ACC112 (cell line): ENCODE data around the gene EML3.
"Not testable (repeated sequence)": the region's sequence is repeated elsewhere in the genome, so short reads cannot be mapped to it uniquely, and the experiment has no call there.

Experiments
- H2AFZ ChIP-seq: fragments of 200-600 bp; sonication (generic); one replicate; pipeline ENCODE4 v1.6.0; 2017; ENCODE audit warnings: antibody characterized with exemption, low read length; ENCODE audit not compliant: unreplicated experiment
- H3K27ac ChIP-seq: fragments of 200-600 bp; sonication (generic); 2 replicates; pipeline ENCODE4 v1.5.1; 2014; ENCODE audit warnings: low read depth, mild to moderate bottlenecking, antibody characterized with exemption, low read length, moderate library complexity
- H3K27me3 ChIP-seq: fragments of 200-600 bp; sonication (generic); 2 replicates; pipeline ENCODE4 v1.6.1; 2014; ENCODE audit warnings: mild to moderate bottlenecking, antibody characterized with exemption, low read length, moderate library complexity, mixed read lengths; ENCODE audit not compliant: insufficient read depth
- H3K36me3 ChIP-seq: fragments of 200-600 bp; sonication (generic); 2 replicates; pipeline ENCODE4 v1.6.1; 2016; ENCODE audit warnings: mild to moderate bottlenecking, antibody characterized with exemption, low read length, moderate library complexity, mixed read lengths; ENCODE audit not compliant: insufficient read depth
- H3K4me1 ChIP-seq: fragments of 200-600 bp; sonication (generic); one replicate; pipeline ENCODE4 v1.6.1; 2016; ENCODE audit warnings: low read length, mixed read lengths; ENCODE audit not compliant: insufficient read depth, unreplicated experiment, control insufficient read depth
- H3K4me3 ChIP-seq: fragments of 200-600 bp; sonication (generic); 2 replicates; pipeline ENCODE4 v1.5.1; 2014; ENCODE audit warnings: mild to moderate bottlenecking, low read depth, low read length
- H3K79me2 ChIP-seq: fragments of 200-600 bp; sonication (generic); one replicate; pipeline ENCODE4 v1.6.0; 2016; ENCODE audit warnings: low read length; ENCODE audit not compliant: control insufficient read depth, unreplicated experiment, insufficient read depth

Gene EML3

DNA sequence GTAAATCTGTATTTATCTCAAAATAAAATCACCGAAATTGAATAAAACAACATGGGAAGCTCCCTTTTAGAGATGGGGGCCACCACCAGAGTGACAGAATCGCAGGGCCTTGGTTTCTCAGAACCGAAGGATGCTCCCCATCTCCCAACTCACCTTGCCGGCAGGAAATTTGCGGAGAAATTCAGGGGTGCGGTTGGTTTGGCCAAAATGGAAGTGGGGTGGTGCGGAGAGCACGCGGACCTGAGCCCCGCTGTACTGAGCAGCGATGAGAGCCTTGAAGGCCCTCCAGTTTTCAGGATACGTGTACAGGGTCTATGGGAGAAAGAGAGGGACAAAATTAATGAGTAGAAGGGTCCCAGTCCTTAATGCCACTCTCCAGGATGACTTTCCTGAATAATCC is 40.1 kb downstream of the EML3 start:
- peak overlapping the region; percentile 86 for H3K4me3 ChIP-seq
- no peaks in the 10 kb centered on the region for H3K27me3 ChIP-seq
- no peak overlapping the region for H2AFZ ChIP-seq
- H3K4me1 ChIP-seq: peaks cover 46% of the 10 kb centered on the region
- H3K36me3 ChIP-seq: peaks cover 25% of the 10 kb centered on the region
- peaks cover 85% of the 10 kb centered on the region for H3K79me2 ChIP-seq
- H3K27ac ChIP-seq: peak overlapping the region; percentile 17

DNA sequence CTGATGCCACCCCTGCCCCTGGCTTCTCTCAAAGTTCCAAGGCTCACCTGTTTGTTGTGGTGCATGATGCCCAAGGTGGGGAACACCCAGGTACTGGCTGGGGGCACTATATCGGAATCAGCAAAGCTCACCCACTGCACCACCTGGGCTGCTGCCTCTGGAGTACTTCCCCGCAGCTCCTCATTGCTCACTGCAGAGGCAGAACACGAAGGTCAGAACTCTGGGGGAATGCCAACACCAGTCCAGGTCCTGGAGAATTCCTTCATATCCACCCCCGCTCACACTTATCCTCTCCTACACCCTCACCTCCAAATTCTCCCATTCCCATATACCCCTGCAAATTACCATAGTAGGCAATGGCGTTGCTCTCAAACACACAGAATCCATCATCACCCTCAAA is 41.1 kb downstream of the EML3 start:
- H3K27ac ChIP-seq, H3K27me3 ChIP-seq, H2AFZ ChIP-seq: not testable (repeated sequence)
- H3K4me3 ChIP-seq: peak overlapping the region; percentile 86
- peaks cover 38% of the 10 kb centered on the region for H3K4me1 ChIP-seq
- H3K79me2 ChIP-seq: peaks cover 90% of the 10 kb centered on the region
- peaks cover 33% of the 10 kb centered on the region for H3K36me3 ChIP-seq

DNA sequence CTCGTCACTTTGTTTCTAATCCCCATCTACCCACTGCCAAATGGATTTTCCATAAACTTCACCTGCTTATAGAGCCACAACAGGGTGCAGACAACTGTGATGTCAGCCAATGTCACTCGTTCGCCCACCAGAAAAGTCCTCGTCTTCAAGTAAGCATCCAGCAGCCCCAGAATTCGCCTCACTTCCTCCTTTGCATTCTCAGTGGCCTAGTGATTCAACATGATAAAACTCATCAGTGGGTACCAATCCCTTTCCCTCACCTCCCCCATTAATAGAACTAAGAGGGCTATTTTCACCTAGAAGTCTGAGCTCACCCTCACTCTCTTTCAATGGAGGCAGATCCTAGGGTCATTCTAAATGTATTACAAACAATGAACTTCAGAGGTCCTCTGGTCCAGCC is 41.7 kb downstream of the EML3 start:
- Histone ChIP-seq H3K36me3 (peaks cover 38% of the 10 kb centered on the region), H3K4me1 (peaks cover 32% of the 10 kb centered on the region), H3K4me3 (peak overlapping the region; percentile 86; the same call in 1 of the 2 replicates), H3K79me2 (peaks cover 92% of the 10 kb centered on the region)
- H3K27ac ChIP-seq, H2AFZ ChIP-seq, H3K27me3 ChIP-seq: not testable (repeated sequence)

- H3K4me3 ChIP-seq: no peak overlapping the region; the same call in 1 of the 2 replicates
- no peak overlapping the region for H3K27ac ChIP-seq
- H3K4me1 ChIP-seq: peaks cover 27% of the 10 kb centered on the region
- peaks cover 44% of the 10 kb centered on the region for H3K36me3 ChIP-seq
- no peak overlapping the region for H2AFZ ChIP-seq
- peaks cover 84% of the 10 kb centered on the region for H3K79me2 ChIP-seq
- H3K27me3 ChIP-seq: no peaks in the 10 kb centered on the region
Observed at GRCh38 chr11:62569611-62570010, 43.0 kb downstream of the EML3 start.

DNA sequence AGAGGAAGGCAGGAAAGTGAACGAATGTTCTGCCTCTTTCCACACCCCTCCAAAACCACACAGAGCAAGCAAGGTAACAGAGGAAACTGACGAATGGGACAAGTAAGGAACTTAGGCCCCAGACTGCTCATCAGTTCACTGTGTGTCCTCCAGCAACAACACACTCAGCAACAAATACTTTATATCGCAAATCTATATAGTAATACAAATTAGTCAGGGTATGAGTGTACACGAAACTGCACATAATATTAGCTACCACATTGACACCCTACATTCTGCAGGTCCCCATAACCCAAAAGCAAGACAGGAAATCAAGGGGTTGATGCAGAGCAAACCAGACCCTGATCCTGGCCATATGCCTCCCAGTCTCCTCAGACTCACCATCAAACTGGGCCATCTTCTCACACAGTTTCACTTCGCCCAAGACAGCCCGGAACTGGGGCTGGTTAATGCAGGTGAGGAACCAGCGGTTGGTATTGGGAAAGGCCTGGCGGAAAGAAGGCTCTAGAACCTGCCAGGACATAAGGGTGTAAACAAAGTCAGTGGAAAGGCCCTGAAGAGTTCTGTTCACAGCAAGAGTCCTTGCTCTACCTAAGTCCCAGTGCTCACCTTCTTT is 45.4 kb downstream of the EML3 start:
- H3K4me1 ChIP-seq: peaks cover 30% of the 10 kb centered on the region
- H3K4me3 ChIP-seq: no peak overlapping the region
- 0 out of 2 replicates have a peak overlapping the region, but pooled peaks have one; percentile 1 for H3K27ac ChIP-seq
- H3K79me2 ChIP-seq: peaks cover 75% of the 10 kb centered on the region
- peaks cover 37% of the 10 kb centered on the region for H3K36me3 ChIP-seq
- no peak overlapping the region for H2AFZ ChIP-seq
- no peaks in the 10 kb centered on the region for H3K27me3 ChIP-seq

DNA sequence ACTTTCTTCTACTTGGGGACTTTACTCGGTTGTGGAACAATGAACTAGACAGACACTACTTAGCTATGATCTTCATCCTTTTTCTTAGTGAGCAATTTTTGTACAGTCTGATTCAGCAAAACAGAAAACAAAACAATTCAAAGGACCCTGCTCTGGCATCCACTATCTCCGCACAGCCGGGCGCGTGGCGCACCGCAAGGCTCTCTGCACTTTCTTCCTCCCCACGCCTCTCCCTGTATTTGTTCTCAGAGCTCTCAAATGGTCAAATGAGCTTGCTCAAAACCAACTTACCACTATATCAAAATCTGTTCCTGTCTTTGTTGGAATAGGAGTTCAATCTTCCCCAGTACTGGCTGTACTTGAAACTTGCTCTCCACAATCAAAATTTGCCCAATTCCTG is 46.3 kb downstream of the EML3 start:
- no peak overlapping the region for H3K4me3 ChIP-seq
- H3K4me1 ChIP-seq: peaks cover 26% of the 10 kb centered on the region
- no peaks in the 10 kb centered on the region for H3K27me3 ChIP-seq
- H3K36me3 ChIP-seq: peaks cover 28% of the 10 kb centered on the region
- peaks cover 67% of the 10 kb centered on the region for H3K79me2 ChIP-seq
- no peak overlapping the region for H2AFZ ChIP-seq
- no peak overlapping the region for H3K27ac ChIP-seq

GRCh38 chr11:62565100-62565802 is 47.3 kb downstream of the EML3 start:
- peaks cover 58% of the 10 kb centered on the region for H3K79me2 ChIP-seq
- H3K4me3 ChIP-seq: no peak overlapping the region
- no peak overlapping the region for H2AFZ ChIP-seq
- no peaks in the 10 kb centered on the region for H3K27me3 ChIP-seq
- H3K27ac ChIP-seq: peak overlapping the region; percentile 10; the same call in 1 of the 2 replicates
- H3K36me3 ChIP-seq: peaks cover 26% of the 10 kb centered on the region
- peaks cover 26% of the 10 kb centered on the region for H3K4me1 ChIP-seq

- peaks cover 54% of the 10 kb centered on the region for H3K4me1 ChIP-seq
- H3K27me3 ChIP-seq, H3K4me3 ChIP-seq, H2AFZ ChIP-seq: not testable (repeated sequence)
- H3K79me2 ChIP-seq: peaks cover 41% of the 10 kb centered on the region
- peaks cover 21% of the 10 kb centered on the region for H3K36me3 ChIP-seq
- peak overlapping the region; percentile 30 for H3K27ac ChIP-seq
Observed at GRCh38 chr11:62561677-62562230, 50.8 kb downstream of the EML3 start.

DNA sequence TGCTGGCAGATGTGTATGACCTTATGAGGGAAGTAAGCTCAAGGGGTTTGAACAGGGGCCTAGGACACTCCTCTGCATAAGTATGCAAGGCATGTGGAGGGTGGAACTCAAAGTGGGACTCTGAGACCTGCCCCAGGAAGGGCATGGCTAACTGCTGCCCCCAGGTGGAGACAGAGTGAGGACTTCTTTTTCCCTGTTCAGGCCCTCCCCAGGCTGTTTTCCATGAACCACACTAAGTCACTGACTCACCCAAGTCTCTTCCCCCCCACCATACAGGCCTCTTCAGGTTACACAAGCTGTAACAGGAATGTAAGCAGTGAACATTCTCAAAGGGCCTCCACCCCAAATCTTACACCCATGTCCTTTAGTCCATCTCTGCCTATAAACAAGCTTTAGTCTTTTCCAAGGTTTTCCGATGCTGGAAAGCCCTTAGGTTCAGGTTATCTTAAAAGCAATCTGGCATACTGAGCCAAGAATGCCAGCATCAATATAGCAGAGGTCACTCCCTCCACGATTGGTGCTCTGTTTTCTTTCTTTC is 51.9 kb downstream of the EML3 start:
- H3K4me3 ChIP-seq: no peak overlapping the region
- peaks cover 11% of the 10 kb centered on the region for H3K36me3 ChIP-seq
- H3K27me3 ChIP-seq: no peaks in the 10 kb centered on the region
- H3K27ac ChIP-seq: peak overlapping the region; percentile 62
- H3K79me2 ChIP-seq: peaks cover 30% of the 10 kb centered on the region
- H3K4me1 ChIP-seq: peaks cover 60% of the 10 kb centered on the region
- H2AFZ ChIP-seq: no peak overlapping the region

DNA sequence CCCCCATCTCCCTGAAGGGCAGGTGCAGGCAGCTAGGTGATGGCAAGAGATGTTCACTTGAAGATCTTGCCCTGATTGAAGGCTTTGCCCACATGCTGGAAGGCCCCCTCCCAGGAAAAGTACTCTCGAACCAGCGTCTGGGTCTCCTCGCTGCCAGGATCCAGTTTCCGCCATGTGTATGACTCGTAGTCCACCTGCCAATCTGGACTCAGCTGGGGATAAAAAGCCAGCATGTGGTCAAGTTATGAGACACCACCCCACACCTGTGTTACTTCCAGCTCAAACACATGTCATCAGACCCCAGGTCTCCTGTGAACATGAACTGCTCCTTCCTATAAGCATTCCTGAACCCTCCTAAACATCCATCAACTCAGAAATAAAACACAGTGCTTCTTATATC is 52.9 kb downstream of the EML3 start:
- H3K27ac ChIP-seq: peak overlapping the region; percentile 62
- not testable (repeated sequence) for H3K4me3 ChIP-seq, H2AFZ ChIP-seq, H3K27me3 ChIP-seq, H3K36me3 ChIP-seq
- peaks cover 27% of the 10 kb centered on the region for H3K79me2 ChIP-seq
- peaks cover 69% of the 10 kb centered on the region for H3K4me1 ChIP-seq
